GM19397 (cell line): Measurements from ENCODE around the gene FFAR3.
"Not testable (repeated sequence)": the region's sequence is repeated elsewhere in the genome, so short reads cannot be mapped to it uniquely, and the experiment has no call there.

Experiments used
- ATAC-seq: cut with Tn5 transposase; IDR thresholded peaks from one replicate; pipeline ENCODE4 v1.9.1; 2021; ENCODE audit warnings: mild to moderate bottlenecking, moderate library complexity; ENCODE audit not compliant: unreplicated experiment

The FFAR3 gene

GRCh38 chr19:35349614-35350521 lies 8.4 kb upstream of the FFAR3 start:
- no peak for ATAC-seq

- no peak for ATAC-seq
Observed at GRCh38 chr19:35350591-35350990, 7.7 kb upstream of the FFAR3 start.

- ATAC-seq = no peak
Observed at GRCh38 chr19:35351411-35352176, 6.7 kb upstream of the FFAR3 start.

- no peak for ATAC-seq
Observed at GRCh38 chr19:35352177-35352447, 6.1 kb upstream of the FFAR3 start.

GRCh38 chr19:35352448-35353304 lies 5.6 kb upstream of the FFAR3 start:
- ATAC-seq = no peak

- no peak for ATAC-seq
Observed at GRCh38 chr19:35353635-35354034, 4.6 kb upstream of the FFAR3 start.

- no peak for ATAC-seq
Observed at GRCh38 chr19:35354898-35355297, 3.4 kb upstream of the FFAR3 start.

- ATAC-seq = no peak
Observed at GRCh38 chr19:35355791-35356460, 2.3 kb upstream of the FFAR3 start.

GRCh38 chr19:35358834-35359233 lies 574 bp downstream of the FFAR3 start:
- ATAC-seq = not testable (repeated sequence)

GRCh38 chr19:35359395-35359794 lies 1.1 kb downstream of the FFAR3 start:
- ATAC-seq = not testable (repeated sequence)

GRCh38 chr19:35360081-35360480 lies 1.8 kb downstream of the FFAR3 start:
- ATAC-seq = not testable (repeated sequence)

- no peak for ATAC-seq
Observed at GRCh38 chr19:35360880-35361420, 2.7 kb downstream of the FFAR3 start.

- no peak for ATAC-seq
Observed at GRCh38 chr19:35362261-35363000, 4.2 kb downstream of the FFAR3 start.

- no peak for ATAC-seq
Observed at GRCh38 chr19:35363001-35363590, 4.8 kb downstream of the FFAR3 start.

- no peak for ATAC-seq
Observed at GRCh38 chr19:35363711-35364425, 5.6 kb downstream of the FFAR3 start.

GRCh38 chr19:35365303-35365702 lies 7.0 kb downstream of the FFAR3 start:
- no peak for ATAC-seq

- no peak for ATAC-seq
Observed at GRCh38 chr19:35368378-35368777, 10.1 kb downstream of the FFAR3 start.

GRCh38 chr19:35369522-35369921 lies 11.3 kb downstream of the FFAR3 start:
- no peak for ATAC-seq

GRCh38 chr19:35370722-35371121 lies 12.5 kb downstream of the FFAR3 start, which contains the start of gene GPR42:
GPR42 (plus strand) TSS chr19:35371068; CDS start chr19:35371360, 292 bp downstream.
- ATAC-seq = no peak
